ENCODE data around the gene LMTK3. TPM values are rescaled to one million over a fixed set of nuclear protein-coding genes. Genes with fewer than 3 reads are reported as not detected.

LMTK3 gene
- total and polyA plus RNA-seq, 8 donors = 0.45 to 23.5 (median 1.4) TPM; not detected in 1

DNA sequence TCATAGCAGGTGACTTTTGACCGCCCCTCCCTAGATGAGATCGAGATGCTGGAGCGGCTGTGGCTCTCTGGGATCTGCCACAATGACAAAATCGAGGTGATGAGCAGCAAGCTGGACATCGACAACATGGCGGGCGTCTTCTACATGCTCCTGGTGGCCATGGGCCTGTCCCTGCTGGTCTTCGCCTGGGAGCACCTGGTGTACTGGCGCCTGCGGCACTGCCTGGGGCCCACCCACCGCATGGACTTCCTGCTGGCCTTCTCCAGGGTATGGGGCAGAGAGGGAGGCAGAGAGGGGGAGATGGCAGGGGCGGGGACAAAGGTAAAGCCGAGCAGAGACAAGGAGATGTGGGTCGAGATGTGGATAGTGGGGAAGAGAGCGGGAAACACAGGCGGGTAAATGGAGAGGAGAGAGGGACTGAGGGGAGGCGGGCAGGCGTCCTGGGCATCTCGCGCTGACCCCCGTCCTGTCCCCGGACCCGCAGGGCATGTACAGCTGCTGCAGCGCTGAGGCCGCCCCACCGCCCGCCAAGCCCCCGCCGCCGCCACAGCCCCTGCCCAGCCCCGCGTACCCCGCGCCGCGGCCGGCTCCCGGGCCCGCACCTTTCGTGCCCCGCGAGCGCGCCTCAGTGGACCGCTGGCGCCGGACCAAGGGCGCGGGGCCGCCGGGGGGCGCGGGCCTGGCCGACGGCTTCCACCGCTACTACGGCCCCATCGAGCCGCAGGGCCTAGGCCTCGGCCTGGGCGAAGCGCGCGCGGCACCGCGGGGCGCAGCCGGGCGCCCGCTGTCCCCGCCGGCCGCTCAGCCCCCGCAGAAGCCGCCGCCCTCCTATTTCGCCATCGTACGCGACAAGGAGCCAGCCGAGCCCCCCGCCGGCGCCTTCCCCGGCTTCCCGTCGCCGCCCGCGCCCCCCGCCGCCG lies 69.3 kb downstream of the LMTK3 start:
- peaks cover 0 to 71% (median 21%) of the 10 kb centered on the region in 3 donors for H3K27me3 ChIP-seq
- 27 to 75% (median 33%) methylated on average over 20 to 94 of the region's 94 CpGs for WGBS, 5 donors
- no peak for TF ChIP-seq EP300 (IDR thresholded peaks at IDR 0.05)
- TF ChIP-seq, protein P1, sequence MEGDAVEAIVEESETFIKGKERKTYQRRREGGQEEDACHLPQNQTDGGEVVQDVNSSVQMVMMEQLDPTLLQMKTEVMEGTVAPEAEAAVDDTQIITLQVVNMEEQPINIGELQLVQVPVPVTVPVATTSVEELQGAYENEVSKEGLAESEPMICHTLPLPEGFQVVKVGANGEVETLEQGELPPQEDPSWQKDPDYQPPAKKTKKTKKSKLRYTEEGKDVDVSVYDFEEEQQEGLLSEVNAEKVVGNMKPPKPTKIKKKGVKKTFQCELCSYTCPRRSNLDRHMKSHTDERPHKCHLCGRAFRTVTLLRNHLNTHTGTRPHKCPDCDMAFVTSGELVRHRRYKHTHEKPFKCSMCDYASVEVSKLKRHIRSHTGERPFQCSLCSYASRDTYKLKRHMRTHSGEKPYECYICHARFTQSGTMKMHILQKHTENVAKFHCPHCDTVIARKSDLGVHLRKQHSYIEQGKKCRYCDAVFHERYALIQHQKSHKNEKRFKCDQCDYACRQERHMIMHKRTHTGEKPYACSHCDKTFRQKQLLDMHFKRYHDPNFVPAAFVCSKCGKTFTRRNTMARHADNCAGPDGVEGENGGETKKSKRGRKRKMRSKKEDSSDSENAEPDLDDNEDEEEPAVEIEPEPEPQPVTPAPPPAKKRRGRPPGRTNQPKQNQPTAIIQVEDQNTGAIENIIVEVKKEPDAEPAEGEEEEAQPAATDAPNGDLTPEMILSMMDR (IDR thresholded peaks at IDR 0.05) = no peak
- TF ChIP-seq POLR2AphosphoS5 (IDR thresholded peaks at IDR 0.05) = no peak
- TF ChIP-seq POLR2A (IDR thresholded peaks at IDR 0.05) = no peak
- intact Hi-C loops (cut with DNase I; ENCODE audit: low total_unique reads) = no loop called here
- H3K4me3 ChIP-seq = no peak overlapping the region
- no peak overlapping the region for H3K27ac ChIP-seq
- DNase-seq = no peak
- H3K4me1 ChIP-seq = peaks cover 16 to 38% (median 34%) of the 10 kb centered on the region in 4 donors
- H3K36me3 ChIP-seq = peaks cover 0 to 5% (median 4%) of the 10 kb centered on the region in 4 donors
- H3K9me3 ChIP-seq = no peaks in the 10 kb centered on the region

DNA sequence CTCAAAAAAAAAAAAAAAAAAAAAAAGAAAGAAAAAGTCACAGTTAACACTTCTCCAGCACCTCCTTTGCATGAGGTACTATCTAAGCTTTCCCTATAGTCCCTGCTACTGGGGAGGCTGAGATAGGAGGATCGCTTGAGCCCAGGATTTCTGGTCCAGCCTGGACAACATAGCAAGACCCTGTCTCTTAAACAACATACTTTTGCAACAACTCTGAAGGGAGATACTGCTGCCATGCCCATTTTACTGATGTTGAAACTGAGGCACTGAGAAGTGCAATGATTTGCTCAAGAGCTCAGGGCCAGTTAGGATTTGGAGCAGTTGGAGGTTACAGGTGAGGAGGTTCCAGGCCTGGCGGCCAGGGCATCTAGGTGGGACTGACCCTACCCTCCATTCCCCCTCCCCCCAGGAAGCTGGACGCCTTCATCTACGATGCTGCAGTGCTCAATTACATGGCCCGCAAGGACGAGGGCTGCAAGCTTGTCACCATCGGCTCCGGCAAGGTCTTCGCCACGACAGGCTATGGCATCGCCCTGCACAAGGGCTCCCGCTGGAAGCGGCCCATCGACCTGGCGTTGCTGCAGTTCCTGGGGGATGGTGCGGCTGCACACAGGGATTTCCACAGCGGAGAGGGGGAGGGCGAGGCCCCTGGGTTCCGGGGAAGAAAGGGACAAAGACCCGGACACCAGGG lies 70.1 kb downstream of the LMTK3 start:
- intact Hi-C loops (cut with DNase I; ENCODE audit: low total_unique reads) = no loop called here

DNA sequence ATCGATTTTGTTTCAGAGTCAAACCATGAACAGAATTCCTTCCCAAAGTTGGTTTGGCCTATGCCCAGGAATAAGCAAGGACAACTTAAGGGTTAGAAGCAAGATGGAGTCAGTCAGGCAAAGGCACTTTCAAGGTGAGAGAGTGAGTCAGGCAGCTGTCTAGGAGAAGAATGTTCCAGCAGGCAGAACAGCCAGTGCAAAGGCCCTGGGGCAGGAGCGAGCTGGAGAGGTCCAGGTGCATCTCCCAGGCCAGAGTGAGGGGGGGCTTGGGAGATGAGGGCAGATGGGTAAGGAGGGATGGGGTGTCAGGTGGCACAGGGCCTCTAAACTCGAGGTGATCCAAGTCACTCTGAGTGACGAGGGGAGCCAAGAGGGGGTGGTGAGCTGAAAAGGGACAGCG lies 75.0 kb downstream of the LMTK3 start:
- WGBS, 5 donors = 77 to 93% (median 89%) methylated on average over 5 of the region's 5 CpGs
- no peak overlapping the region for H3K4me3 ChIP-seq
- no peaks in the 10 kb centered on the region for H3K36me3 ChIP-seq
- H3K27ac ChIP-seq = no peak overlapping the region
- TF ChIP-seq EP300 (IDR thresholded peaks at IDR 0.05) (no peak), POLR2A (IDR thresholded peaks at IDR 0.05) (no peak), POLR2AphosphoS5 (IDR thresholded peaks at IDR 0.05) (no peak)
- TF ChIP-seq, protein P1 (IDR thresholded peaks at IDR 0.05) = no peak
- intact Hi-C loops (cut with DNase I; ENCODE audit: low total_unique reads) = no loop called here
- H3K27me3 ChIP-seq = peaks cover 0 to 59% (median 0%) of the 10 kb centered on the region in 3 donors
- H3K9me3 ChIP-seq = no peaks in the 10 kb centered on the region
- H3K4me1 ChIP-seq = no peaks in the 10 kb centered on the region
- DNase-seq = no peak

More for the DNA sequence above, 70.1 kb downstream of the LMTK3 start:
- peaks cover 0 to 79% (median 21%) of the 10 kb centered on the region in 3 donors for H3K27me3 ChIP-seq
- no peaks in the 10 kb centered on the region for H3K36me3 ChIP-seq
- no peak overlapping the region for H3K27ac ChIP-seq
- no peaks in the 10 kb centered on the region for H3K9me3 ChIP-seq
- peaks cover 15 to 29% (median 27%) of the 10 kb centered on the region in 4 donors for H3K4me1 ChIP-seq
- DNase-seq = no peak
- TF ChIP-seq, protein P1 (IDR thresholded peaks at IDR 0.05) = no peak
- TF ChIP-seq EP300 (IDR thresholded peaks at IDR 0.05) (no peak), POLR2A (IDR thresholded peaks at IDR 0.05) (no peak), POLR2AphosphoS5 (IDR thresholded peaks at IDR 0.05) (no peak)
- H3K4me3 ChIP-seq = no peak overlapping the region
- 94 to 97% (median 96%) methylated on average over 17 to 20 of the region's 20 CpGs for WGBS, 5 donors

Other genes starting within 250 kb of the LMTK3 start
- under 1 TPM in 1 of 5 donors, not detected in 4; 0.55 TPM for gene ZNF114, start 241.8 kb downstream of the LMTK3 start, total RNA-seq
- under 1 TPM in 1 of 3 donors, not detected in 2; 0.10 TPM for gene ZNF114, start 241.8 kb downstream of the LMTK3 start, polyA plus RNA-seq
- gene EMP3, start 186.3 kb downstream of the LMTK3 start, total RNA-seq = 10 to 100 TPM in 4 of 5 donors, 1 to 10 TPM in 1; 6.4 to 57.2 (median 27.5) TPM
- gene EMP3, start 186.3 kb downstream of the LMTK3 start, polyA plus RNA-seq = 10 to 100 TPM; 46.4 to 61.4 (median 53.7) TPM
- gene TMEM143, start 147.9 kb downstream of the LMTK3 start, total RNA-seq = 10 to 100 TPM in 4 of 5 donors, 1 to 10 TPM in 1; 9.4 to 33.3 (median 12.3) TPM
- gene TMEM143, start 147.9 kb downstream of the LMTK3 start, polyA plus RNA-seq = 1 to 10 TPM; 4.2 to 8.6 (median 7.8) TPM
- gene SYNGR4, start 147.5 kb downstream of the LMTK3 start, total RNA-seq = not detected
- not detected for gene SYNGR4, start 147.5 kb downstream of the LMTK3 start, polyA plus RNA-seq
- gene KDELR1, start 120.3 kb downstream of the LMTK3 start, total RNA-seq = 100 to 1,000 TPM in 1 of 5 donors, 10 to 100 TPM in 4; 45.8 to 123 (median 67.7) TPM
- 10 to 100 TPM; 69.8 to 93.8 (median 72.0) TPM for gene KDELR1, start 120.3 kb downstream of the LMTK3 start, polyA plus RNA-seq
- 1 to 10 TPM in 1 of 5 donors, under 1 TPM in 2, not detected in 2; 0.14 to 1.8 (median 0.37) TPM for gene GRIN2D, start 118.2 kb downstream of the LMTK3 start, total RNA-seq
- gene GRIN2D, start 118.2 kb downstream of the LMTK3 start, polyA plus RNA-seq = under 1 TPM in 2 of 3 donors, not detected in 1; 0.06 to 0.10 TPM
- gene GRWD1, start 65.9 kb downstream of the LMTK3 start, total RNA-seq = 10 to 100 TPM in 4 of 5 donors, 1 to 10 TPM in 1; 5.8 to 49.4 (median 18.5) TPM
- 10 to 100 TPM in 2 of 3 donors, 1 to 10 TPM in 1; 7.6 to 13.9 (median 12.8) TPM for gene GRWD1, start 65.9 kb downstream of the LMTK3 start, polyA plus RNA-seq
- 1 to 10 TPM in 2 of 5 donors, under 1 TPM in 1, not detected in 2; 0.92 to 4.6 (median 1.0) TPM for gene KCNJ14, start 56.3 kb downstream of the LMTK3 start, total RNA-seq
- gene KCNJ14, start 56.3 kb downstream of the LMTK3 start, polyA plus RNA-seq = under 1 TPM in 2 of 3 donors, not detected in 1; 0.19 to 0.75 TPM
- 100 to 1,000 TPM in 2 of 5 donors, 10 to 100 TPM in 3; 39.3 to 229 (median 75.9) TPM for gene CYTH2, start 42.5 kb downstream of the LMTK3 start, total RNA-seq
- 10 to 100 TPM; 46.3 to 63.7 (median 48.8) TPM for gene CYTH2, start 42.5 kb downstream of the LMTK3 start, polyA plus RNA-seq
- gene SULT2B1, start 40.3 kb upstream of the LMTK3 start, total RNA-seq = 1 to 10 TPM in 2 of 5 donors, not detected in 3; 2.6 to 3.1 TPM
- 10 to 100 TPM in 1 of 3 donors, 1 to 10 TPM in 2; 2.0 to 46.8 (median 5.0) TPM for gene SULT2B1, start 40.3 kb upstream of the LMTK3 start, polyA plus RNA-seq
- gene SPACA4, start 94.9 kb upstream of the LMTK3 start, total RNA-seq = not detected
- gene SPACA4, start 94.9 kb upstream of the LMTK3 start, polyA plus RNA-seq = not detected
- 100 to 1,000 TPM in 2 of 5 donors, 10 to 100 TPM in 3; 17.5 to 275 (median 56.0) TPM for gene FAM83E, start 103.2 kb upstream of the LMTK3 start, total RNA-seq
- 10 to 100 TPM; 13.3 to 62.5 (median 15.4) TPM for gene FAM83E, start 103.2 kb upstream of the LMTK3 start, polyA plus RNA-seq
- 1,000 to 10,000 TPM; 1,272 to 3,316 (median 1,768) TPM for gene RPL18, start 107.3 kb upstream of the LMTK3 start, total RNA-seq
- gene RPL18, start 107.3 kb upstream of the LMTK3 start, polyA plus RNA-seq = 1,000 to 10,000 TPM; 2,771 to 3,739 (median 3,620) TPM
- gene SPHK2, start 107.7 kb upstream of the LMTK3 start, total RNA-seq = 100 to 1,000 TPM in 1 of 5 donors, 10 to 100 TPM in 4; 10.6 to 156 (median 19.2) TPM
- gene SPHK2, start 107.7 kb upstream of the LMTK3 start, polyA plus RNA-seq = 10 to 100 TPM in 2 of 3 donors, 1 to 10 TPM in 1; 9.4 to 20.5 (median 19.9) TPM
- gene DBP, start 125.5 kb upstream of the LMTK3 start, total RNA-seq = 10 to 100 TPM in 1 of 5 donors, 1 to 10 TPM in 3, not detected in 1; 7.2 to 21.7 (median 9.7) TPM
- gene DBP, start 125.5 kb upstream of the LMTK3 start, polyA plus RNA-seq = 10 to 100 TPM in 1 of 3 donors, 1 to 10 TPM in 2; 4.2 to 29.0 (median 9.2) TPM
- 10 to 100 TPM in 2 of 5 donors, 1 to 10 TPM in 2, not detected in 1; 1.8 to 33.0 (median 18.1) TPM for gene CA11, start 134.4 kb upstream of the LMTK3 start, total RNA-seq
- 10 to 100 TPM; 15.7 to 17.7 (median 15.8) TPM for gene CA11, start 134.4 kb upstream of the LMTK3 start, polyA plus RNA-seq
- not detected for gene NTN5, start 161.2 kb upstream of the LMTK3 start, total RNA-seq
- 1 to 10 TPM in 1 of 3 donors, not detected in 2; 1.3 TPM for gene NTN5, start 161.2 kb upstream of the LMTK3 start, polyA plus RNA-seq
- 10 to 100 TPM; 23.2 to 42.0 (median 33.2) TPM for gene FUT2, start 184.1 kb upstream of the LMTK3 start, total RNA-seq
- gene FUT2, start 184.1 kb upstream of the LMTK3 start, polyA plus RNA-seq = 10 to 100 TPM; 22.7 to 76.8 (median 25.8) TPM
- 1 to 10 TPM in 1 of 5 donors, under 1 TPM in 1, not detected in 3; 0.55 to 3.6 TPM for gene MAMSTR, start 207.9 kb upstream of the LMTK3 start, total RNA-seq
- 1 to 10 TPM in 2 of 3 donors, under 1 TPM in 1; 0.46 to 1.5 (median 1.5) TPM for gene MAMSTR, start 207.9 kb upstream of the LMTK3 start, polyA plus RNA-seq
- 10 to 100 TPM in 1 of 5 donors, 1 to 10 TPM in 4; 4.7 to 26.8 (median 8.8) TPM for gene RASIP1, start 228.8 kb upstream of the LMTK3 start, total RNA-seq
- gene RASIP1, start 228.8 kb upstream of the LMTK3 start, polyA plus RNA-seq = 10 to 100 TPM; 11.1 to 44.9 (median 29.3) TPM
- 10 to 100 TPM in 2 of 5 donors, under 1 TPM in 1, not detected in 2; 0.73 to 14.3 (median 10.7) TPM for gene IZUMO1, start 235.1 kb upstream of the LMTK3 start, total RNA-seq
- 1 to 10 TPM in 1 of 3 donors, under 1 TPM in 1, not detected in 1; 0.62 to 4.0 TPM for gene IZUMO1, start 235.1 kb upstream of the LMTK3 start, polyA plus RNA-seq
- 10 to 100 TPM in 2 of 5 donors, 1 to 10 TPM in 2, not detected in 1; 7.0 to 54.5 (median 11.1) TPM for gene FUT1, start 240.8 kb upstream of the LMTK3 start, total RNA-seq
- 1 to 10 TPM; 7.2 to 7.5 (median 7.2) TPM for gene FUT1, start 240.8 kb upstream of the LMTK3 start, polyA plus RNA-seq
- not detected for gene FGF21, start 243.7 kb upstream of the LMTK3 start, total RNA-seq
- not detected for gene FGF21, start 243.7 kb upstream of the LMTK3 start, polyA plus RNA-seq